Mammary epithelial cell (primary cell): Measurements from ENCODE around the gene SLC6A18.

ENCODE experiments used
- CTCF ChIP-seq, 2 donors: IDR thresholded peaks in 1 of 2; conservative IDR thresholded peaks in 1 of 2; 2 replicates each; pipeline ENCODE4 v1.5.1; 2011 to 2012; ENCODE audit warnings: inconsistent platforms in 2 of 2, low read length in 2 of 2, mild to moderate bottlenecking in 2 of 2, control low read depth in 1 of 2, low read depth in 1 of 2; ENCODE audit not compliant: insufficient read depth in 1 of 2; ENCODE audit errors: extremely low read depth in 1 of 2
- EZH2 ChIP-seq: IDR thresholded peaks from 2 replicates; pipeline ENCODE4 v1.6.1; 2012; ENCODE audit warnings: low read length, inconsistent platforms, borderline replicate concordance

- TF ChIP-seq CTCF (conservative IDR thresholded peaks at IDR 0.05 in 1 of 2, IDR thresholded peaks at IDR 0.05 in 1 of 2; ENCODE audit: extremely low read depth in 1 of 2, insufficient read depth in 1 of 2, low read depth in 1 of 2, low read length in 2 of 2), result no peak
- no peak for TF ChIP-seq EZH2
Measured at GRCh38 chr5:1193591-1193985, 31.6 kb upstream of the SLC6A18 start.
